Stimulated activated CD4-positive, alpha-beta T cell treated with anti-CD3 and anti-CD28 coated beads, Interleukin-15, amount 100 ng/mL, for 1 hour (primary cell): Measurements from ENCODE around the gene TCAP.

Experiments
- DNase-seq, 2 donors: peaks; one replicate each; pipeline ENCODE4 v3.0.0-alpha.2; 2020; ENCODE audit warnings: low read depth in 1 of 2, low spot score in 1 of 2

The TCAP gene

GRCh38 chr17:39648616-39649366 lies 16.4 kb upstream of the TCAP start:
- DNase-seq, result no peak

GRCh38 chr17:39650121-39650579 lies 15.0 kb upstream of the TCAP start:
- DNase-seq, result no peak

GRCh38 chr17:39651923-39652586 lies 13.1 kb upstream of the TCAP start:
- DNase-seq, result no peak

GRCh38 chr17:39652587-39653315 lies 12.4 kb upstream of the TCAP start:
- DNase-seq, result no peak

- no peak for DNase-seq
Measured at GRCh38 chr17:39653316-39653661, 11.9 kb upstream of the TCAP start.

GRCh38 chr17:39653662-39654331 lies 11.4 kb upstream of the TCAP start:
- DNase-seq, result peak; percentile 59 to 61

- DNase-seq, result no peak
Measured at GRCh38 chr17:39655105-39655504, 10.0 kb upstream of the TCAP start.

- no peak for DNase-seq
Measured at GRCh38 chr17:39658346-39658745, 6.8 kb upstream of the TCAP start.

GRCh38 chr17:39658760-39659159 lies 6.4 kb upstream of the TCAP start:
- DNase-seq, result no peak

GRCh38 chr17:39659279-39660010 lies 5.7 kb upstream of the TCAP start:
- DNase-seq, result no peak

- no peak for DNase-seq
Measured at GRCh38 chr17:39660011-39660360, 5.2 kb upstream of the TCAP start.

GRCh38 chr17:39660397-39661385 lies 4.5 kb upstream of the TCAP start:
- no peak for DNase-seq

GRCh38 chr17:39661744-39662541 lies 3.2 kb upstream of the TCAP start:
- DNase-seq, result no peak

GRCh38 chr17:39662551-39663339 lies 2.4 kb upstream of the TCAP start:
- no peak for DNase-seq

- no peak for DNase-seq
Measured at GRCh38 chr17:39663340-39663687, 1.8 kb upstream of the TCAP start.

- DNase-seq, result no peak
Measured at GRCh38 chr17:39663688-39664580, 1.2 kb upstream of the TCAP start.

GRCh38 chr17:39665642-39666224 lies 584 bp downstream of the TCAP start:
- DNase-seq, result no peak
